ENCODE measurements around the gene NOX3. TPM values are rescaled to one million over a fixed set of nuclear protein-coding genes. Genes with fewer than 3 reads are reported as not detected.

The NOX3 gene
- total and polyA plus RNA-seq, 9 of the 15 experiments (the other 6 are each of a cell fraction or from before 2014, with no cell fraction given), result not detected

GRCh38 chr6:155373276-155373675 lies 82.4 kb downstream of the NOX3 start:
- Histone ChIP-seq H3K27me3 (ENCODE audit: control insufficient read depth in 2 of 2, insufficient read depth in 2 of 2, low read length in 2 of 2) (no peaks in the 10 kb centered on the region), H3K27ac (ENCODE audit: extremely low read depth, low read depth, low read length) (no peak overlapping the region), H3K36me3 (ENCODE audit: control insufficient read depth, insufficient read depth, low read length) (no peaks in the 10 kb centered on the region), H4K20me1 (replicated peaks; ENCODE audit: control insufficient read depth, insufficient read depth, low read length) (no peaks in the 10 kb centered on the region), H3K79me2 (ENCODE audit: control insufficient read depth, insufficient read depth, low read length) (no peaks in the 10 kb centered on the region), H3K4me1 (replicated peaks in 1 of 2; ENCODE audit: control insufficient read depth in 2 of 2, insufficient read depth in 2 of 2, low read length in 2 of 2) (no peaks in the 10 kb centered on the region), H3K9ac (ENCODE audit: insufficient read depth in 1 of 2, low read depth in 2 of 2, low read length in 2 of 2) (no peak overlapping the region), H3K4me3 (no peak overlapping the region), H2AFZ (ENCODE audit: low read depth, low read length) (no peak overlapping the region), H3K9me3 (replicated peaks; ENCODE audit: control insufficient read depth, insufficient read depth, low read depth, low read length) (no peaks in the 10 kb centered on the region), H3K4me2 (ENCODE audit: insufficient read depth, low read length) (no peak overlapping the region), H3K9me1 (ENCODE audit: control insufficient read depth, insufficient read depth, low read length) (no peaks in the 10 kb centered on the region)
- no peak for DNase-seq (ENCODE audit: extremely low read depth in 1 of 4, low spot score in 3 of 4)
- no peak for ATAC-seq
- no peak for TF ChIP-seq NR3C1 (CRISPR knock-in tag; IDR thresholded peaks at IDR 0.05)
- TF ChIP-seq ILK (tag; IDR thresholded peaks at IDR 0.05; ENCODE audit: borderline replicate concordance, low read depth), result no peak
- no peak for TF ChIP-seq NR2C1 (IDR thresholded peaks at IDR 0.05)
- no peak for TF ChIP-seq NR2C1 (tag; IDR thresholded peaks at IDR 0.05)
- TF ChIP-seq ZNF121 (CRISPR knock-in tag; conservative IDR thresholded peaks at IDR 0.05), result no peak
- no peak for TF ChIP-seq PTTG1 (tag; IDR thresholded peaks at IDR 0.05; ENCODE audit: low read depth)
- no peak for TF ChIP-seq HSF4 (CRISPR knock-in tag; IDR thresholded peaks at IDR 0.05; ENCODE audit: borderline replicate concordance)
- no peak for TF ChIP-seq HNRNPLL (IDR thresholded peaks at IDR 0.05; ENCODE audit: low read depth, low read length, poor library complexity, severe bottlenecking)
- TF ChIP-seq, protein P1, sequence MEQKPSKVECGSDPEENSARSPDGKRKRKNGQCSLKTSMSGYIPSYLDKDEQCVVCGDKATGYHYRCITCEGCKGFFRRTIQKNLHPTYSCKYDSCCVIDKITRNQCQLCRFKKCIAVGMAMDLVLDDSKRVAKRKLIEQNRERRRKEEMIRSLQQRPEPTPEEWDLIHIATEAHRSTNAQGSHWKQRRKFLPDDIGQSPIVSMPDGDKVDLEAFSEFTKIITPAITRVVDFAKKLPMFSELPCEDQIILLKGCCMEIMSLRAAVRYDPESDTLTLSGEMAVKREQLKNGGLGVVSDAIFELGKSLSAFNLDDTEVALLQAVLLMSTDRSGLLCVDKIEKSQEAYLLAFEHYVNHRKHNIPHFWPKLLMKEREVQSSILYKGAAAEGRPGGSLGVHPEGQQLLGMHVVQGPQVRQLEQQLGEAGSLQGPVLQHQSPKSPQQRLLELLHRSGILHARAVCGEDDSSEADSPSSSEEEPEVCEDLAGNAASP (IDR thresholded peaks at IDR 0.05), result no peak
- no peak for TF ChIP-seq ZNF431 (CRISPR knock-in tag; IDR thresholded peaks at IDR 0.05)
- TF ChIP-seq TSHZ1 (CRISPR knock-in tag; IDR thresholded peaks at IDR 0.05), result no peak
- TF ChIP-seq ZNF316 (IDR thresholded peaks at IDR 0.05), result no peak
- TF ChIP-seq LEF1 (IDR thresholded peaks at IDR 0.05), result no peak
- no peak for TF ChIP-seq ZNF707 (CRISPR knock-in tag; conservative IDR thresholded peaks at IDR 0.05)
- TF ChIP-seq FOXJ3 (CRISPR knock-in tag; IDR thresholded peaks at IDR 0.05), result no peak
- no peak for TF ChIP-seq SRSF3 (IDR thresholded peaks at IDR 0.05; ENCODE audit: insufficient read depth, low read length)
- TF ChIP-seq SP2 (IDR thresholded peaks at IDR 0.05; ENCODE audit: extremely low read depth, low read depth, low read length, poor library complexity, severe bottlenecking), result no peak
- TF ChIP-seq SIN3A (IDR thresholded peaks at IDR 0.05; ENCODE audit: borderline replicate concordance in 2 of 2, control insufficient read depth in 1 of 2, low read depth in 2 of 2, low read length in 2 of 2), result no peak
- no peak for TF ChIP-seq RBM14 (IDR thresholded peaks at IDR 0.05; ENCODE audit: borderline replicate concordance, insufficient read depth, low read depth, low read length)
- TF ChIP-seq CTBP1 (IDR thresholded peaks at IDR 0.05; ENCODE audit: borderline replicate concordance), result no peak
- TF ChIP-seq ZNF766 (CRISPR knock-in tag; conservative IDR thresholded peaks at IDR 0.05), result no peak
- CTCF ChIA-PET (ENCODE audit: low intra/inter-chr PET ratio), result no interaction called here
- 7% methylated on average over 3 of the region's 3 CpGs for WGBS (ENCODE audit: insufficient coverage, low coverage, missing lambda C conversion rate)
- intact Hi-C loops (cut with micrococcal nuclease), result no loop called here
- in situ Hi-C loops (cut with MboI), result no loop called here
- FAIRE-seq, result no peak
- POLR2A ChIA-PET, result no interaction called here
- no TSS peak for BruUV-seq (replicated peaks)

All from K562 (cell line).